Measurements from ENCODE around the gene LCOR.

The LCOR gene

DNA sequence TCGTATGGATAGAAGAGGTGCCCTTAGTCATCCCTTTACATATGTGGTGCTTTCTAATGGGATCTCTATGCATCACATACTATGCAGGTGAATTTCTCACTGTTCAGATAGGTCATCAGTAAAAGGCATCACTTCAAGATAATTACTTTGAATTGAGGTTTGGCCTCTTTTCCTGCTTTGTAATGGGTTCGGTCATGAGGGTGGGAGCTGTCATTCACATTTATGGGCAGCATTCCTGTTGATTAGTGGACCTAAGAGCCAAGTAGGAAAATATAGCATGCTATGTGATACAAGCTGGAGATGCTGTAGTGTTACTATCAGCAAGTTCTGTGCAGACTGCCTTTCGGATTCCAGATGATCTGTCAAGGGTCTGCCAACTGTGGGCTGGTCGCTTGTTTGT lies 156.3 kb downstream of the LCOR start:
- no peak for DNase-seq

DNA sequence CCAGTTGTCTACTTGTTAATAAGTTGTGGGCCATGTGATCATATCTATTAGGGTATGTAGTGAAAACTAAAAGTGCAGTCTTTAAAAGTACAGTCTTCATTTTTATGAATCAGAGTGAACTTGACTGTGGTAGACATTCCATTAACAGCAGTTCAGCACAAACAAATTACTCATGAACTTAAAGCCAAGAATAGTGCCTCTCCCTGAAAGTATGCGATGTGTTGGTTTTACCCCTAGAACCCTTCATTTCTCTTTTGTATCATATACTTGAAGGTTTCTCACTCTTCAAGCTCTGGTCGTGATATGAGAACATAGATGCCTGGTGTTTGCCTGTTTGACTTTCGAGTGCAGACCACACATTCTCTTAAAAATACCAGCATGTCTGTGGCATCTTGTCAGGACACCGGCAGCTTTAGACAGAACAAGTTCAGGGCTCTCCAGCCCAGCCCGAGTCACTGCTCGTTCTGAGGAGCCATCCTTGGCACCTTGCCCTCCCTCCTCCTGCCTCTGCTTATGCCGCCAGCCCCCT lies 159.3 kb downstream of the LCOR start:
- DNase-seq: no peak

DNA sequence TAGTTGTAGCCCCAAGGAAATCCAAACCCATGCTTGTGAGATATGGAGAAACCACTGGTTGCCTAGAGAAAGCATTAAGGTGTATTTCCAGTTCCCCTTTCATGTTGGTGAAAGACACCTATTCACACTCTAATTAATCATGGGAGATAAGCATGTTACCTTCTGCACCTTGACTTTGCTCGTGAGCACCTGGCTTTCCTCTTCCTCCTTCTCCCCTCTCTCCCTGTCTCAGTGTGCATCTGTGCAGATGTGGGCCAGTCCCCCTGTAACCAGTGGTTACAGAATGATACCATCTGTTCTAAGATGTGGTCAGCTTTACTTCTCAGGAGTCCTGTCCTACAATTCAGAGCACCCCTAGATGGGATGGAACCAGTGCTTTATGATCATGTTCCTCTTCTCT lies 160.6 kb downstream of the LCOR start:
- no peak for DNase-seq

DNA sequence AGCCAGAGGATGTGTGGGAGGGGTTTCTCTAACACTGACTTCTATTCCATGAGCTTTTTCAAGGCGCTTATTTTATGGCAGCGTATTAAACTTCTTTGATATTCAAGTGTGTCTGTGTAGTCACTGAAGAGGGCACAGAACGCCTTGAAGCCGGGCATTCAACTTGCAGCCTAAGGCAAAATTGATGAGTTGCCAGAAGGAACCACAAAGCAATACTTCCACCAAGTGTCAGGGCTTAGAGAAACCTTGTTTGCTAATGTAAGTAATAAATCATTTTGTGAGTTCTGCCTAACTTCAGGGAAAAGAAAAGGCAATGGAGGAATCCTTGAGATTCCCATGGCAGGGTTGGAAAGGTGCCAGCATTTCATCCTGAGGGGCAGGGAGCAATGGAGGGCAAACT lies 163.8 kb downstream of the LCOR start:
- no peak for DNase-seq

DNA sequence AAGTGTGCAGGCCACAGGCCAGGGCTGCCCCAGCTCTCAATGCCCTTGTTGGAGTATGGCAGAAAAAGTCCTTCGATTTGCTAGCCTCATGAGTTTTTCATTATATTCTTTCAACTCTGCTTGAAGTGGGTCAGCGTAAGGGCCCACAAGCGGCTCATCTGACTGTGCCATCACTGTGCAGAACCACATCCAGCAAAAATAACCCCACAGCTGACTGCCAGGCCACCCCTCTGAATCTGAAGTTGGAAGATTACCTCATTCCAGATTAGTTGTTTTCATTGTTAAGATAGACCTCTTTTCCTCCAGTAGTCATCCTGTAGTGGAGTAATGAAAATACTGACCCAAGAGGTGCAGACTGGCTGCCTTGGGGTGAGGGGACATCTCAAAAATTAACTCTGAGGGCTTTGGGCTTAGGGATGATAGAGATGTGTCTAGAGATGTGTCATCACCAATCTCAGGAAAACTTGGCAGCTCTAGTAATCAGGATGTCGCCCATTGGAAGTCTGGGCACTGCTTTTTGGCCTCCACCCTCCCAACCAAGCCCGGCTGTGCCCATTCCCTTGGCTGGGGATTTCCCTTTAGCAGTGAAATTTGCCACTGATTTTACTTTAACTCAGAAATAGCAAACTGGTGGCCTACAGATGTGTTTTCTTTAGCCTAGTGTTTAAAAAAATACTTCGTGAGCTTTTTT lies 164.3 kb downstream of the LCOR start:
- no peak for DNase-seq

DNA sequence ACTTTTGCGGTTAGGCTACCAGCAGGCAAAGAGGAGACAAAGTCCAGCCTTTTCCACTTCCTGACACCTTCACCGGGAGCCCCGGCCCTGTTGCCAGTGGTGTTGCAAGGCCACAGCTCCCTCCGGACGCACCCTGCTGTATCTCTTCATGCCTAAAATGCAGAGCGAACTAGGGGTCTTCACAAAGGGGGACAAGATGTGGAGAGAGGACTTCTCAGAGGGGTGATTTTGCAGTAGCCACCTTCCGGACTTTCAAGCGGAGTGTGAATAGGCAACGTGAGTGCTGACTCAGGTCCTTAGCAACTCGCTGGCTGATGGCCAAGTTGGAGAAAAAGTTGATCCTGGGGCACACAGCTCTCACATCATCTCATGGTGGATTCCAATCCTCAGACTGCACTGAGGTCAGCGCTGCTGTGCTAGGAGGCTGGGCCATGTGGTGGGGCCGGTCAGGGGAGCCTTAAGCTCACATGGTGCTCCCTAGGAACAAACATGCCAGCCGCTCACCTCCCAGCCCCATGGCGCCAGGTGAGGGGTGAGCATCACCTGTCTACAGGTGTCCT lies 166.3 kb downstream of the LCOR start:
- DNase-seq: no peak

DNA sequence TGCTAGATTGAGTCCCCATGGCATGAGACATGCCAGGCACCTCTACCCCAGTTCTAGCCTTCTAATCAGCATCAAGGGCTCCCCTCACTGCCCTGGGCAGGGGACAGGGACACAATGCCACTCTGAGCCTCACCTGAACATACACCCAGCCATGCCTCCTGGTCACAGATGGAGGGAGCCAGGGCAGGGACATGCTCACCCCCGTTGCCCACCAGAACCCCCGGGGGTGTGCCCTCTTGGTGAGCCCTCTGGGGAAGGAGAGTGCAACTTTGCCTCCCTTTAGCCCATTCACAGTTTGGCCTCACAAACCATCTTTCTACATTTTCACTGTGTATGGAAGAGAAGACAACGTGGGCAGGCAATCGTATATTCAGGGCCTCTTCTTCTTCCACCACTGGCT lies 167.2 kb downstream of the LCOR start:
- no peak for DNase-seq

DNA sequence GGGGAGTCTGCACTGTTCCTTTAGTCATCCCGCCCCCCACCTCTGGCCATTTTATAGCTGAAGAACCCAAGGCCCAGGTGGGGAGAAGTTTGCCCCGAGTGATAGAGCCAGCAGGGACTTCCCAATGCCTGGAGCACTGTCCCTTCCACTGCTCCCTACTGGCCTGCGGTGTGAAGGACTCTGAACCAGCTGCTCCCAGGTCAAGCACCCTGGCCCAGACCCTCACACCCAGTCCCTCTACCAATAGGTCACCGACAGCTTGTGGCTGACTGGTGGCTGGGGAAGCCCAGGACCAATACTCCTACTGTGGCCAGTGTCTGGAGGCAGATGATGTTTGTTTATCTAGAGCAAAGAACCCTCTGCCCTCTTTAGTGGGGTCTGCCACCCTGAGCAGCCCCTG lies 167.9 kb downstream of the LCOR start:
- no peak for DNase-seq

DNA sequence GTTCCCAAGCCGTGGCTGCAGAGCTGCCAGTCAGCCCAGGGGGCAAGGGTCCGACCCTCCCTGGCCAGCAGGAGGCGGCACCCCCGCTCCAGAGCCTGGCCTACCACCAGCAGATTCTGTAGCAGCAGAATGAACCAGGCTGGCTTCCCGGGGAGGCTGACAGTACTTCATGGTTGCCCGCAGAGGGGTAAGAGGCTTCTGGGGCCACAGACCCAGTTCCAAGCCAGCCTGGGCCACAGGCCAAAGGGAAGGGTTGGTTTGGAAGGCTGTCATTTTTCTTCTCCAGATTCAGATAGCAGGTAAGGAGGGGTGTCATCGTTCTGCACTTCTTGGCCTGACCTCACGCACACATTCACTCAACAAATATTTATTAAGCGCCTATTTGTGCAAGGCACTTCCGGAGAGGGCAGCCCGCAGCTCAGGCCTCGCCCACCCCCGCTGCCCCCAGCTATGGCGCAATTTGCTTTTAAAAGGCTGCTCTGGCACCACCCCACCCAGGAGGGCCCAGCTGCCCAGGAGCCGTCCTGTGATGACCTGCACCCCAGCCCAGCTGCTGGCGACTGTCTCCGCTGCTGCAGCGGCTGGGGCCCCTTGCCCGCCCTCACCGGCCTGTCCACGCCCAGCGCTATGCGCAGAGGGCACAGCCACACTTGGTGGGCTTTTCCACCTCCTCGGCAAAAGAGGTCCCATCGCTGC lies 168.5 kb downstream of the LCOR start:
- DNase-seq: no peak

DNA sequence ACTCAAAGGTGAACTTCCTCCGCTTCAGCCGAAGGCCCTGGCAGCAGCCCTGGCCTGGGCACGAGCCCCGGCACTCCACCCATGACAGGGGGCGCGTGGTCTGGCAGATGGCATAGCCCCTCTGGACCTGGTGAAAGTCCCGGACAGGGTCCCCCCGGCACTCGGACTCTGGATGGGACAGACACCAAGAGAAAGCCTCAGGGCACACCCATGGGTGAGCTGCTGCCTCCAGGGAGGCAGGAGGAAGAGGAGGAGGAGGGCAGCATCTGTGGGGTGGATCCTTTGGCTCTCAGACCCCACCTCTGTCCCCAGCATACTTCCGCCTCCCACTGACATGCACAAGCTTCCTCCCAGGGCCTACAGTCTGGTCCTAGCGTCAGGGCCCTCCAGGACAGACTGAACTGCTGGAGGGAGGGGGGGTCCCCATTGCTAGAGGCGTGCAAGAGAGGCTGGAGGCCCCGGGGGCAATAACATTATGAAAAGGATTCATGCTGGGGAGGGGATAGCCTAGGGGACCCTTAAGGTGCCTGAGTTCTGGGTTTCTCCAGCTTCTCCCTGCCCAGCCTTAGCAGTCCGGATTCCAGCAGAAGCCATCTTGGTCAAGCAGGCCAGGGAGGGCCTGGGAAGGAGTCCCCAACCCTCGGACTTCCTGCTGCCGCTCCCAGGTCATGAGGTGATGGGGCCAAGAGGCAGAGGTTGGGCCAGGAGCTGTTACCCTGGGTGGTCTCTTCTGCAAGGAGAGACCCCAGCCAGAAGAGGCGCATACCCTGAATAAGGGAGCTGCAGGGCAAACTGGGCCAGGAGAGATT lies 169.3 kb downstream of the LCOR start:
- no peak for DNase-seq

DNA sequence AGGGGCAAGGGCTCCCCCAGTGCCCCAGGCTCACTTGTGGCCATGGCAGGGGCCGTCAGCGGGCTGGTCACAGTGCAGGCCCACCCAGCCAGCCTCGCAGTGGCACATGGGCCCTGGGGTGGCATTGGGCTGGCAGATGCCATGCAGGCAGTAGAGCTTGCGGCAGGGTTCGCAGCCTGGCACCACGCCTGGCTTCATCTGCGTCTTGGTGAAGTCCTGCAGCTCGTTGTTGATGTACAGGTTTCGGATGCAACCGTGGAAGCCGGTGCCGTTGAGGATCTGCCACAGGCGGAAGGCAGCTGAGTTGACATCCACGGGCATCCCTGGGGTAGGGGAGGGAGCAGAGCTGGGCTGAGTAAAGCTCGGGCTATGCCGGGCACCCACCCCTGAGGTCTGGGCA lies 170.6 kb downstream of the LCOR start:
- DNase-seq: no peak

DNA sequence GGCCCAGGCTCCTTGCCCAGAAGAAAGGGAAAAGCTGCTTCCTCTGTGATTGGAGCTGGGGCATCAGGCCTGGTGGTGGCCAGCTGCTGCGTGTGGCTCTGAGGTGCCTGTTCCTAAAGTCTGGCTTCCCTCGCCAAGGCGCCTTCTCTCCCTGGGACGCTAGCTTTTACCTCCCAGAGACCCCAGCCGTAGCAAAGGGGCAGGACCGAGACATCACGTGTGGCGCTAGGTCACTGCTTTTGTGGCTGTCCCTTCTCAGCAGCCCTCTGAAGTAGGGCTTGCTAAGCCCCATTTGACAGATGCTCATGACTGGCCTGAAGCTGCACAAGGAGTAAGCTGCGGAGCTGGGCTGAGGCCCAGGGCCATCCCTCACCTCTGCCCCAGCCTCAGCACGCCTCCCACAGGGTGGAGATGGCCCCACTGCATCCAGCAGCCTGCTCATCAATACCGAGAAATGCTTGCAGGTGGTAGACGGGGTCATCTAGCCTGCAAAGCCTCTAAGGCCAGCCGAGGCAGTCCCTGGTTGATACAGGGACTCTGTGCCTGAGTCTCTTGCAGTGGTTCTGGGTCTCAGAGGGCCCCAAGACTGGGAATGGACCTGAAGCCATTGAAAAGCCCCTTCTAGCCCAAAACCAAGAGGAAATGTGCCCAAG lies 171.2 kb downstream of the LCOR start:
- no peak for DNase-seq

DNA sequence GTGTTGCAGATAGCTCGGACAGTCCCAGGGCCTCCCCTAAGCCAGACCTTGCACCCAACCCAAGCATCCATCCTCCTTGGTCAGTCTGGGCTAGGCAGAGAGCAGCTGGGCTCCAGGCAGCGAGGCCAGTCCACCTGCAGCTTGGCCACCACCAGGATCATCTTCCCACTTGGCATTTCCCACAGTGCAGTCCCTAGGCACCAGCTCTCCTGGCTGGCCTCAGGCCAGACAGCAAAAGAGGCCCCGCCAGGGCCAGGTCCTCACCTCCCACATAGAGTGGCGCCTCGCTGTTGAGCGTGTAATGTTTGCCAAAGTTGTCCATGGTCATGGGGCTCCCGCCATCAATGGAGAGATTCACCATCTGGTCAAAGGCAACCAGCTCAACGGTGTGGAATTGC lies 171.7 kb downstream of the LCOR start:
- DNase-seq: no peak

DNA sequence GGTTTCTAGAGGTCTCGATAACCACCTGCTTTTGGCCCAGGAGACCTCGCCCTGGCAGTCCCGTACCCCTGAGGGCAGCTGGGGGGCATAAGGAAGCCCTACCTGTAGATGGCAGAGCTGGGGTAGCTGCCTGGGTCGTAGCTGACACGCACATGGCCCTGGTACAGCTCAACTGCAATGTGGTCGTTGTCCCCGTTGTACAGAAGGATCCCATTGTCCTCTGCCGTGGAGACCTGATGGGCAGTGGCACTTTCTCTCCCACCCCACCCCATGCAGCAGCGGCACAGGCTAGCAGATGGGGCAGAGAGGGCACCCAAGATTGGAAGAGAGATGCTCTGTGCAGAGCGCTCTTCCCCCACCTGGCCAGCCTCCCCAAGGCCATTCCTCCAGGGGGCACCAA lies 172.5 kb downstream of the LCOR start:
- DNase-seq: no peak

DNA sequence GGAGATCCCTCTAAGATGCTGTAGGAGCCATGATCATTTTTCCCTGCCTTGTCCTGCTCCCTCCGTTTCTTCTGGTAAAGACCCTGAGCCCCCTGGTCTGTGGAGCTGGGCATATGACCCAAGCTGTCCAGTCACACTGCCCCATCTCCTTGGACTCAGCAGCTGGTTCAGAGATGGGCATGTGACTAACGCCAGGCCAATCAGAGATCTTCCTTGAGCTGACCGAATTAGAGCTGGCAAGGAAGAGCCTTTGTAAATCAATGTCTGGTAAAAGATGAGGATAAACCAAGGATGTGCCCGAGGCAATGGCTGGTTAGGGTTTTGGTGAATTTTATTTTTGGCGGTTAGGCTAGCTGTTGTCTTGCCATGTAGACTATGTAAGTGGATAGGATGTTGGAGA lies 173.3 kb downstream of the LCOR start:
- no peak for DNase-seq

DNA sequence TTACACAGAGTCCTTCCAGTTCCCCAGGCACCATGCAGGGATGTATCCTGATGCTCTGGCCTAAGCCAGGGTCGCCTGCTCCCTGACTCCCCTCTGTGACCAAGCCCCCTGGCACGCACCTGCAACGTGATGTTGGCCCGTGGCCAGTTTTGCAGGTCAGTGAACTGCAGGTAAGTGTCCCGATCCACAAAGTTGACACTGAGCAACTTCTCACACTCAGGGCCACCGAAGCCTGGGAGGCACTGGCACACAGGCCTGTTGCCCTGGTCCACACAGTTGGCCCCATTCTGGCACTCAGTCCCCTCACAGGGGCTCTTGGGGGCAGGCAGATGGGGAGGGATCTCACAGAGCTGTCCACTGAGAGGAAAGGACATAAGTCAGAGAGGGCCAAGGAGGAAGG lies 174.3 kb downstream of the LCOR start:
- DNase-seq: no peak

DNA sequence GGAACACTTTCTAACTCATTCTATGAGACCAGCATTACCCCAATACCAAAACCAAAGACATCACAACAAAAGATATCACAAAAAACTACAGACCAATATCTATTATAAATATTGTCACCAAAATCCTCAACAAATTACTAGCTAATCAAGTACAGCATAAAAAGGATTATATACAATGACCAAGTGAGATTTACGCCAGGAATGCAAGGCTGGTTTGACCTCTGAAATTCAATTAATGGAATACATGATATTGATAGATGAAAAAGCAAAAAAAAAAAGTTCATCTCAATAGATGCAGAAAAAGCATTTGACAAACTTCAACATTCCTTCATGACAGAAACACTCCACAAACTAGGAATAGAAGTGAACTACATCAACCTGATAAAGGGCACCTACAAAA lies 175.3 kb downstream of the LCOR start:
- no peak for DNase-seq

DNA sequence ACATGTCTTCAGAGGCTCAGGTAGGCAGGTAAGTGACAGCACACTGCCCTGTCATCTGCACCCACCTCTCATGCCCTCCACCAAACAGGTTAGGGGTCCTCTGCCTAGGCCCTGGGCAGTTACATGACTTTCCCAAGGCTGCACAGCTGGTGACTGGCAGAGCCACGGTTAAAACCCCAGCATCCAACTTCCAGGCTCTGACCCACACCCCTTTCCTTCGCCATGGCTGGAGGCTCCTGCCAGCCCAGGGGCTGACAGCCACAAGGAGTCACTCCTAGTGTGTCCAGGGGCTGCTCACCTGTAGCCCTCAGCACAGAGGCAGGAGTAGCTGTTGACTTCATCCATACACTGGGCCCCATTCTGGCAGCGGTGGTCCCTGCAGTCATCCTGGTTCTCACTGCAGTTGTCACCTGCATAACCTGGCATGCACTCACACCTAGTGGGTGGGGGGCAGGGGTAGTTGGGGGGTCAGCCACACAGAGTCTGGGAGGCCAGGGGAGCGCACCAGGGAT lies 178.7 kb downstream of the LCOR start:
- no peak for DNase-seq

DNA sequence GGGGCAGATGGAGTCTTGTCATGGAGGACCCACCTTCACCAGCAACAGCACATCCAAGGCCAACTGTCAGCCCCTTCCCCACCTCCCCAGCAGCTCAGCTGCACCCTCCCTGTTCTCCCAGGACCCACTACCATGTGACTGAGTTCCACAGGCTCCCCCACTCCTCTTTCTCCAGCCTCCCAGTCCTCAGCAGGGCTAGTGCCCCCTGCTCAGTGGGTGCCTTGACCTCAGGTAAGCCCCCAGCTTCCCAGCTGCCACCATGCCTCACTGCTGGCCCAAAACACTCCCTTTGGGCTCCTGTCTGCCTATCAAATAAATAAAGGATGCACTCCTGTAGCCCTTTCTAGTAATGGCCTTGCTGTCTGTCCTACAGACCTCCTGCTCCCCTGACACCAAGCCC lies 179.3 kb downstream of the LCOR start:
- no peak for DNase-seq

DNA sequence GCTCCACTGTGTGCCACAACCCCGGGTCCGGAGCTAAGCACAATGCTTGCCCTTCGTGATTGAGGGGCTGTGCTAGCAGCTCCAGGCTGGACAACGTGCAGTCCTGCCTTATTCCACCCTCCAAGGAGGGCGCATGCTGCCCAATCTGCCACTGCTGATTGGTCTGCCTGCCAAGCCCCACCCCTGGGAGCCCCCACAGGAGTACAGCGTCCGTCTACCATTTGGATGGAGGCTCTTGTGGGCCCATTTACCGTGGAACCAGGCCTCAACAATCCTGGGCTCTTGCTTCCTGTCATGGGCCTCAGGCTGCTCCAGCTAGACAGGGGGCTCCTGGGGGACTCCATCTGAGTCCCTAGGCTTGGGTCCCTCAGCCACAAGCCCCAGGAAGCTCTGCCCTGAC lies 180.4 kb downstream of the LCOR start:
- DNase-seq: no peak

DNA sequence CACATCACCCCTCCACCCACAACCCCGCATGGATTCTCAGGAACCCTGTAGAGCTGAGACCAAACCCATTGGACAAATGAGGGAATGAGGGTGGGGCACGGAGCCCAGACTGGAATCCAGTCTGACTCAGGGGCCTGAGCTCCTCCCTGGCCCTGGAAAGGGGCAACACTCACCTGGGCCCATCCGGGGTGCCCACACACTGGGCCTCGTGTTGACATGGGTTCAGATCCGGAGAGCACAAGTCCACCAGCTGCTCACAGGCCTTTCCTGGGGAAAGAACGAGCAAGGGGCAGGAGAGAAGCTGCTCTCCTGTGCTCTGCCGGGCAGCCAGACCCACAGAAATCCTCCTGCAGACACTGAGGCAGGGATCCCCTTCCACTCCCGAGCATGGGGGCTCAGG lies 181.5 kb downstream of the LCOR start:
- DNase-seq: no peak

DNA sequence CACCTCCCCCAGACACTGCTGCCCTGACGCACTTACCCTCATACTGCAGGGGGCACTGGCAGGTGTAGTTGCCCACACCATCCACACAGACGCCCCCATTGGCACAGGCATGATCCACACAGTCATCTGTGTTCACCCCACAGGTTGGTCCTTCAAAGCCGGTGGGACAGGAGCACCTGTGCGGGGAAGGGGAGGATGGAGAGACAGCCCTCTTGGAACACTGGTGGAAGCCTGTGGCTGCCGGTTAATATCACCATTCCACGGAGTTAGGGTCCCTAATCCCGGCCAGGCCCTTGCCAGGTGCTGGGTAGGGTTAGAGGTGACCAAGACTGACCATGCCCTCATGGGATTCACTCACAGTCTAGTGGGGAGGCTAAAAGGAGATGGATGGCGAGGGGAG lies 181.9 kb downstream of the LCOR start:
- no peak for DNase-seq

DNA sequence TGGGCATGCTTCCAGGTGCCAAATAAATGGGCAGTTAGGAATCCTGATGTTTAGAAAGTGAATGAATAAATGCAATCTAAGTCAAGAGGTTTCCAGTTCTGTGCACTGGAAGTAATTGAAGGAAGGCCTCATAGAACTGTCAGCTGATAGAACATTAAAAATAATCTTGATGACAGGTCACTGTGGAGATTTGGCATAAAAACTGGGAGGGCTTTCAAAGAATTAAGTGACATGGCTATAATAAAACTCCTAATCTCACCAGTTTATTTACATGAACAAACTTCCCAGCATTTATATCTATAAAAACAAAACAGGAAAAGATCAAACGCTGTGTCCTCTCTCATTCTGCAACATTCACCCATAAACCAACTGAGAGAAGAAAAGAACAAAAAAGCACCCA lies 183.1 kb downstream of the LCOR start:
- no peak for DNase-seq
